Smooth muscle cell of bladder (primary cell): ENCODE data around the gene OR7C1. TPM values are rescaled to one million over a fixed set of nuclear protein-coding genes. Genes with fewer than 3 reads are reported as not detected.

ENCODE experiments used
- total RNA-seq: library from RNA; depleted of rRNA; stranded (reverse); fragments of >200 nt; gene quantifications from 2 replicates; pipeline ENCODE4 v1.2.3, GENCODE V29; 2014

The OR7C1 gene
- not detected in 2 replicates for total RNA-seq

GRCh38 chr19:14835011-14835410, at the start of gene OR7C1, which contains the start of gene OR7A5:
TSS of gene OR7C1 (minus strand) at chr19:14835185. CDS start at chr19:14800136, 35,049 bp downstream.
TSS of gene OR7A5 (minus strand) at chr19:14835185. CDS start at chr19:14828241, 6,944 bp downstream.

GRCh38 chr19:14848822-14849221, 13.8 kb upstream of the OR7C1 start, which contains the start of gene OR7A10:
TSS of gene OR7A10 (minus strand) at chr19:14848922. CDS start at chr19:14841877, 7,045 bp downstream.

GRCh38 chr19:14778110-14778845, 56.7 kb downstream of the OR7C1 start, which contains the start of gene ADGRE2:
TSS of gene ADGRE2 (minus strand) at chr19:14778560. CDS start at chr19:14776756, 1,804 bp downstream.

Other genes starting within 250 kb of the OR7C1 start
- not detected in 2 replicates for gene ADGRE3, start 160.3 kb downstream of the OR7C1 start, total RNA-seq
- gene ZNF333, start 145.1 kb downstream of the OR7C1 start, total RNA-seq = 16.2 and 22.7 TPM in 2 replicates
- under 0.01 TPM in 2 replicates for gene ADGRE2, start 56.6 kb downstream of the OR7C1 start, total RNA-seq
- not detected in 2 replicates for gene OR7A5, start within 50 bp of the OR7C1 start, total RNA-seq
- gene OR7A10, start 13.7 kb upstream of the OR7C1 start, total RNA-seq = not detected in 2 replicates
- not detected in 2 replicates for gene OR7A17, start 50.9 kb upstream of the OR7C1 start, total RNA-seq
- gene OR7C2, start 106.3 kb upstream of the OR7C1 start, total RNA-seq = not detected in 2 replicates
- gene SLC1A6, start 144.7 kb upstream of the OR7C1 start, total RNA-seq = not detected in 2 replicates
- gene CASP14, start 214.3 kb upstream of the OR7C1 start, total RNA-seq = not detected in 2 replicates
- not detected in 2 replicates for gene OR1I1, start 247.0 kb upstream of the OR7C1 start, total RNA-seq